Measurements from ENCODE around the gene ABHD16B.

The ABHD16B gene

GRCh38 chr20:63842258-63842657, 19.0 kb upstream of the ABHD16B start:
- DNase-seq (ENCODE audit: low read depth, low spot score) = no peak
- TF ChIP-seq CTCF (IDR thresholded peaks at IDR 0.05; ENCODE audit: low read depth, low read length) = no peak
- H3K4me3 ChIP-seq (ENCODE audit: low read depth, low read length) = no peak overlapping the region
- in situ Hi-C loops (cut with HindIII; ENCODE audit: low sequenced_read_pairs) = no loop called here

- no peak for TF ChIP-seq CTCF (IDR thresholded peaks at IDR 0.05; ENCODE audit: low read depth, low read length)
- no peak overlapping the region for H3K4me3 ChIP-seq (ENCODE audit: low read depth, low read length)
- in situ Hi-C loops (cut with HindIII; ENCODE audit: low sequenced_read_pairs) = no loop called here
- no peak for DNase-seq (ENCODE audit: low read depth, low spot score)
Measured at GRCh38 chr20:63843222-63843621, 18.1 kb upstream of the ABHD16B start.

- in situ Hi-C loops (cut with HindIII; ENCODE audit: low sequenced_read_pairs) = no loop called here
- DNase-seq (ENCODE audit: low read depth, low spot score) = no peak
- no peak overlapping the region for H3K4me3 ChIP-seq (ENCODE audit: low read depth, low read length)
- no peak for TF ChIP-seq CTCF (IDR thresholded peaks at IDR 0.05; ENCODE audit: low read depth, low read length)
Measured at GRCh38 chr20:63843778-63844177, 17.5 kb upstream of the ABHD16B start.

- DNase-seq (ENCODE audit: low read depth, low spot score) = no peak
- in situ Hi-C loops (cut with HindIII; ENCODE audit: low sequenced_read_pairs) = no loop called here
- no peak overlapping the region for H3K4me3 ChIP-seq (ENCODE audit: low read depth, low read length)
- TF ChIP-seq CTCF (IDR thresholded peaks at IDR 0.05; ENCODE audit: low read depth, low read length) = no peak
Measured at GRCh38 chr20:63844511-63844991, 16.7 kb upstream of the ABHD16B start.

GRCh38 chr20:63846128-63846771, 15.0 kb upstream of the ABHD16B start:
- no peak for TF ChIP-seq CTCF (IDR thresholded peaks at IDR 0.05; ENCODE audit: low read depth, low read length)
- in situ Hi-C loops (cut with HindIII; ENCODE audit: low sequenced_read_pairs) = no loop called here
- no peak for DNase-seq (ENCODE audit: low read depth, low spot score)
- no peak overlapping the region for H3K4me3 ChIP-seq (ENCODE audit: low read depth, low read length)

GRCh38 chr20:63846888-63847236, 14.4 kb upstream of the ABHD16B start:
- DNase-seq (ENCODE audit: low read depth, low spot score) = no peak
- in situ Hi-C loops (cut with HindIII; ENCODE audit: low sequenced_read_pairs) = no loop called here
- TF ChIP-seq CTCF (IDR thresholded peaks at IDR 0.05; ENCODE audit: low read depth, low read length) = no peak
- H3K4me3 ChIP-seq (ENCODE audit: low read depth, low read length) = no peak overlapping the region

Measured in astrocyte of the spinal cord (primary cell).